Thoracic aorta (tissue), 2 donors: Measurements from ENCODE around the gene ZNF407. TPM values are rescaled to one million over a fixed set of nuclear protein-coding genes. Genes with fewer than 3 reads are reported as not detected.

Source experiments
- ATAC-seq: fragments of 150-250 bp; one replicate; pipeline ENCODE4 v1.8.0; 2017; ENCODE audit warnings: low read depth; ENCODE audit not compliant: insufficient number of reproducible peaks, low FRiP score
- DNase-seq: peaks from one replicate; pipeline ENCODE4 v3.0.0-alpha.2; 2020; ENCODE audit warnings: low spot score
- H3K27ac ChIP-seq, 2 donors: fragments of 200-600 bp; sonication (generic); 1 replicate in 1 of 2; 2 replicates in 1 of 2; pipeline ENCODE4 v1.5.1; 2016; ENCODE audit warnings: mild to moderate bottlenecking in 2 of 2, moderate library complexity in 2 of 2
- H3K27me3 ChIP-seq: fragments of 200-600 bp; sonication (generic); replicated peaks from 2 replicates; pipeline ENCODE4 v1.6.0; 2016; ENCODE audit warnings: mild to moderate bottlenecking; ENCODE audit not compliant: insufficient read depth
- H3K36me3 ChIP-seq: fragments of 200-600 bp; sonication (generic); one replicate; pipeline ENCODE4 v1.5.1; 2016
- H3K4me1 ChIP-seq, 2 donors: fragments of 200-600 bp; sonication (generic); 1 replicate in 1 of 2; 2 replicates in 1 of 2; pipeline versions ENCODE4 v1.5.1 to v1.6.0; 2016; ENCODE audit warnings: low read depth in 2 of 2, mild to moderate bottlenecking in 1 of 2; ENCODE audit not compliant: control insufficient read depth in 1 of 2
- H3K4me3 ChIP-seq: fragments of 200-600 bp; sonication (generic); 2 replicates; pipeline ENCODE4 v1.5.1; 2016; ENCODE audit warnings: mild to moderate bottlenecking
- H3K9me3 ChIP-seq: fragments of 200-600 bp; sonication (generic); 2 replicates; pipeline ENCODE4 v1.5.1; 2016
- CTCF ChIP-seq: fragments of 200-600 bp; sonication (generic); IDR thresholded peaks from one replicate; pipeline ENCODE4 v1.5.1; 2019; ENCODE audit warnings: antibody characterized with exemption
- total RNA-seq, 2 donors: library from RNA; depleted of rRNA; stranded (reverse); fragments of >200 nt; gene quantifications; one replicate each; pipeline versions ENCODE4 v1.1.0 to v1.2.3, GENCODE V29; 2016

The ZNF407 gene
- total RNA-seq, 2 donors from 2014 or later, result 18.7 to 26.7 TPM

- Histone ChIP-seq H3K4me3 (no peak overlapping the region), H3K4me1 (peaks cover 0 to 10% of the 10 kb centered on the region in 2 donors), H3K27me3 (no peaks in the 10 kb centered on the region), H3K36me3 (no peaks in the 10 kb centered on the region), H3K27ac (no peak overlapping the region), H3K9me3 (no peaks in the 10 kb centered on the region)
- ATAC-seq (no peak), DNase-seq (no peak)
- TF ChIP-seq CTCF, result no peak
Observed at GRCh38 chr18:74604774-74605173, 7.1 kb downstream of the ZNF407 start.

GRCh38 chr18:74608681-74609080 is 11.0 kb downstream of the ZNF407 start:
- Histone ChIP-seq H3K4me3 (no peak overlapping the region), H3K27ac (no peak overlapping the region), H3K36me3 (no peaks in the 10 kb centered on the region), H3K9me3 (no peaks in the 10 kb centered on the region), H3K4me1 (peaks cover 0 to 9% of the 10 kb centered on the region in 2 donors), H3K27me3 (no peaks in the 10 kb centered on the region)
- DNase-seq, result no peak
- no peak for TF ChIP-seq CTCF
- ATAC-seq, result no peak

DNA sequence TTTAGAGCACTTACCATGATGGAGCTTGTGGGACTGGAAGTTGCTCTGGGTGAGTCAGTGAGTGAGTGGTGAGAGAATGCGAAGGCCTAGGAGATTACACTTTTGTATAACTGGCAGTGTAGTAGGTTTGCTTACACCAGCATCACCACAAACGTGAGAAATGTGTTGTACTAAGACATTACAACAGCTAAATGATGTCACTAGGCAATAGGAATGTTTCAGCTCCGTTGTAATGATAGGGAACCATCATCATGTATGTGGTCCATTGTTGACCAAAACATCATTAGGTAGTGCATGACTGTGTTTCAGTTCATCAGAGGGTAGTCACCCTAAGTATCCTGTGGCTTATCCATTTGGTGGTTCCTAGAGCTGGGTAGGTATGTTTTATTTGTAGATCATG is 11.9 kb downstream of the ZNF407 start:
- H3K27me3 ChIP-seq, result no peaks in the 10 kb centered on the region
- H3K9me3 ChIP-seq, result no peaks in the 10 kb centered on the region
- H3K36me3 ChIP-seq, result no peaks in the 10 kb centered on the region
- no peak for DNase-seq
- H3K4me1 ChIP-seq, result peaks cover 0 to 4% of the 10 kb centered on the region in 2 donors
- no peak for TF ChIP-seq CTCF
- H3K4me3 ChIP-seq, result no peak overlapping the region
- no peak for ATAC-seq
- no peak overlapping the region for H3K27ac ChIP-seq

DNA sequence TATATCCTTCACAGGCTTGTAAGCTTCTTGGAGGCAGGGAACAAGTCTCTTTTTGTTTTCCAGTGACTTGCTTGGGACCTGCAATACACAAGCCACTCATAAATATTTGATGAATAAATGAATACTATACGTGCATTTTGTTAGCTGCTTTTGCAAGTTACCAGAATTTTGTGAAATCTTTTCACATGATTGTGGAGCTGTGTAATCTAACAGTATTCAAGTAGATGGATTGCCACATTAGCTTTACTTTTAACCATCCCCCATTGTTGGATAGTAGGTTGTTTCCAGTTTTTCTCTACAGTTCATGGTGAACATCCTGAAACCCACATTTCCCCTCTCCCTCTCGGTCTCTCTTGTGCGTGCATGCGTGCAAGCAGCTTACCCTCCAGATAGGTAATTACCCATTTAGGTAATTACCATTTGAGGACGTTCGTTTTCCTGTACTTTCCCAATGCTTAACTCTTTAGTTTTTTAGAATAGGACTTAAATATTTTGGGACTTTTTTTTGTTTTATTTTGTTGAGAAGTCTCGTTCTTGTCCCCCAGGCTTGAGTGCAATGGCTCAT is 12.5 kb downstream of the ZNF407 start:
- ATAC-seq (no peak), DNase-seq (no peak)
- Histone ChIP-seq H3K4me1 (no peaks in the 10 kb centered on the region), H3K9me3 (no peaks in the 10 kb centered on the region), H3K36me3 (no peaks in the 10 kb centered on the region), H3K27ac (no peak overlapping the region), H3K27me3 (no peaks in the 10 kb centered on the region), H3K4me3 (no peak overlapping the region)
- no peak for TF ChIP-seq CTCF

DNA sequence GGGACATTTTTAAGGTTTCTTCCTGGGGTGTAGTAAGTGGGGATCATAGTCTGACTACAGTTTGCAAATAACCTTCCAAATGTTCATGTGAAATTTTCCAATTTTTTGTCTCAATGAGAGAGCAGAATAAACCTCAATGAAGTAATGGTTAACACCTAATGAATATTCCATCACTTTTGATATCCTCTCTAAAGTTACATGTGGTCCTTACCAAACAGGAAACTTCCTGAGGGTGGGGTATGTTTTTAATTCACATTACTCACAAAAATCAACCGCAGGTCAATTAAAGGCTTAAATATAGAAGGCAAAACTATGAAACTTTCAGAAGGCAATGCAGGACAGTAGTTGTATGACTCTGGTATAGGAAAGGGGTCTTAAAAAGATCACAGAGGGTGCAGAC is 13.2 kb downstream of the ZNF407 start:
- DNase-seq, result no peak
- Histone ChIP-seq H3K4me1 (no peaks in the 10 kb centered on the region), H3K4me3 (no peak overlapping the region), H3K36me3 (no peaks in the 10 kb centered on the region), H3K9me3 (no peaks in the 10 kb centered on the region), H3K27ac (no peak overlapping the region), H3K27me3 (no peaks in the 10 kb centered on the region)
- ATAC-seq, result no peak
- no peak for TF ChIP-seq CTCF
